ENCODE data around the gene IFNA2.
"Not testable (repeated sequence)": the region's sequence is repeated elsewhere in the genome, so short reads cannot be mapped to it uniquely, and the experiment has no call there.

The IFNA2 gene

DNA sequence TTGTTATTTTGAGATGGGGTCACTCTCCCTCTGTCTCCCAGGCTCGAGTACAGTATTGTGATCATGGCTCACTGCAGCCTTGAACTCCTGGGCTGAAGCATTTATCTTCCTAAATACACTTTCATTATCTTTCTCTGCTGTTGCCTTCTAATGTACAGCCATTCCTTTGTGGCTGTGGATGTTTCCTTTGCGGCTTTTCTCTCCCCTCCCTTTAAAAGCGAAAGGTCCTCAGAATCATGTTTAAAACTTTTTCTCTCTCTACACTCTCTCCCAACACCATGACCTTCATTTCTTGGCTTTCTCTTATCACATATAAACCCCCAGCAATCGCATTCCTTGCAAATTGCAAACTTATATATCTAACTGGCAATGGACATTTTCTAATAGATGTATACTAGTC is 1.6 kb downstream of the IFNA2 start:
- FAIRE-seq, result peak; percentile 44
- no peak for DNase-seq (ENCODE audit: insufficient read length, low spot score)

DNA sequence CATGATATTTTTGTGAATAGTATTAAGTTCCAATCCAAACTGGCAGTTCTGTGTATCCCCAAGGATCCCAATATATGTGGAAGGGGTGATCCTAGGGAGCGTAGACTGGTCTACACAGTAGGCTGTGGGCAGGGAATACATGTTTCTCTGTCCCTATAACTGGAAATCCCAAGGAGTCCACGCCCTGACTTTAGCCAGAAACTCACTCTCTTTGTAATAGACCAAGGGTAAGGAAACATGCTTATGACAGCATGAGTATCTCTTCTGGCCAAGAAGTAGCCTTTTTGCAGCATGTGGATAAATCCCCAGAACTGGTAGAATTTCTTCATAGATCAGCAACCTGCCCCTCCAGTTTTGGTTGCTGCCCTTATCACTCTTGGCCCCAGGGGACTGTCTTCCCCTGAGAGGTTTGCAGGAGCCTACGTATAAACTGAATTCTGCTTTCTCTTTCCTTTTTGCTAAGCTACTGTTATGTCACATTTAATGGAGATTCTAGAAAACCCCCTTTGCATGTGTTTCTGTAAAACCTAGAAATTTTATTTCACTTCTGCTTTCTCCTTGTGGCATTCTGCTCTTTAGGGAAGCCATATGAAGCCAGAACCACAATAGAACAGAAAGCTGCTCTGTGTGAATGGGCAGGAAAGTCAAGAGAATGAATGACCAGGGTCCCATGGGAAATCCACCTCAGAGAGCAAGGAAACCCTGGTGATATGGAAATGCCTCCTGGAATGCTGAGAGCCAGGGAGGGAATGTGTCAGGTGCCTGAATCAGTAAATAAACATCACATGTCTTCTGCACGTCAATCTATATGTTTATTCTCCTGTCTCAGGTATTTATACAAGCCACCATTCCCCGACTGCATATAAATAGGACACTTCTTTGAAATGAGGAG is 3.5 kb downstream of the IFNA2 start:
- FAIRE-seq (peak; percentile 100), DNase-seq (ENCODE audit: insufficient read length, low spot score) (peak; percentile 42)

GRCh38 chr9:21371467-21371866 is 13.7 kb downstream of the IFNA2 start:
- DNase-seq (ENCODE audit: insufficient read length, low spot score), result not testable (repeated sequence)
- FAIRE-seq, result peak; percentile 54

DNA sequence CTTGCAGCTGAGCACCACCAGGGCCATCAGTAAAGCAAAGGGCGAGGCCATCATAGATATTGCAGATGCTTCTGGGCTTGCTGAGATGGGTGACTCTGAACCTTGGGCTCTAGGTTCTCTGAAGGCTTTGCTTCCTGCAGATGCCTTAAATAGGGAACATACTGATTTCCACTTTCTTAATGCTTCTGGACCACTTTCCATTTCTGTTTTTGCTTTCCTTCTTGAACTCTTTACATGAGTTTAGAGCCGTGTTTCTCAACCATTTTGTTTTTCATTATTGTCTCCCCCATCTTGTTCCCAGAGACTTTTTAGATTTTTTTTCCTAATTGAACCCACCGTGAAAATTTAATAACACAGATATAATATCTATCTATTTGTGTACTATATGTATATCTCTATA is 17.2 kb downstream of the IFNA2 start, which contains the start of gene IFNA13:
TSS of gene IFNA13 (minus strand) at position 101 of the 400 bp plus-strand sequence. CDS start at position 54, 47 bp downstream.
- DNase-seq (ENCODE audit: insufficient read length, low spot score) (no peak), FAIRE-seq (peak; percentile 40)

DNA sequence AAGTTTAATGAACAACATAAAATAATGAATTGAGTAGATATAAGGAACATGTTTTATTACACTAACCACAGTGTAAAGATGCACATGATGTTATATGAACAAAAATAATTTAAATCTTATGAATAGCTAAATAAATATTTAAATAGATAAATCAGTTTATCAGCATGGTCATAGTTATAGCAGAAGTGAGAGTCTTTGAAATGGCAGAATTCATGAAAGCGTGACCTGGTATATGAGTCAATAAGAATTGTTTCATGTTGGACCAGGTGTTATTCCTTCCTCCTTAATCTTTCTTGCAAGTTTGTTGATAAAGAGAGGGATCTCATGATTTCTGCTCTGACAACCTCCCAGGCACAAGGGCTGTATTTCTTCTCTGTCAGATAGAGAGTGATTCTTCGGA is 18.0 kb downstream of the IFNA2 start:
- not testable (repeated sequence) for FAIRE-seq

DNA sequence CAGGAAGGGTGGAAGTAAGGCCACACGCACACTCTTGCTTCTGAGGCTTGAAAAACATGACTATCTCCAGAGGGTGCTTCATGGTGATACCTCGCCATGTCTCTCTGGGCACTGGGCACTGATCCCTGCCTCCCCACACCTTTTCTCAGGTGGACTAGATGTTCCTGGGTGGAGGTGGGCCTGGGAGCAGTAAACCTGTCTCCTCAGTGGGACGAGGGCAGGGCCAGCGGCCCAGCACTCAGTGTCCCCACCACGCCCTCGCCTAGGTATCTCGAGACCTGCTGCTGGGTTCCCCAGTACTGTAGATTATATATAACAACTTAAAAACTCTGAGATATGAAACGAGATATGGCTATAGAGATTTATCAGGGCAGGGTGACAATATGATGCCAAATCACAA is 22.9 kb downstream of the IFNA2 start:
- FAIRE-seq, result no peak
- DNase-seq (ENCODE audit: insufficient read length, low spot score), result no peak

More for the DNA sequence above, 18.0 kb downstream of the IFNA2 start:
- not testable (repeated sequence) for DNase-seq (ENCODE audit: insufficient read length, low spot score)

- no peak for DNase-seq (ENCODE audit: insufficient read length, low spot score)
- peak; percentile 94 for FAIRE-seq
Observed at GRCh38 chr9:21357479-21358460, 27.4 kb downstream of the IFNA2 start.

DNA sequence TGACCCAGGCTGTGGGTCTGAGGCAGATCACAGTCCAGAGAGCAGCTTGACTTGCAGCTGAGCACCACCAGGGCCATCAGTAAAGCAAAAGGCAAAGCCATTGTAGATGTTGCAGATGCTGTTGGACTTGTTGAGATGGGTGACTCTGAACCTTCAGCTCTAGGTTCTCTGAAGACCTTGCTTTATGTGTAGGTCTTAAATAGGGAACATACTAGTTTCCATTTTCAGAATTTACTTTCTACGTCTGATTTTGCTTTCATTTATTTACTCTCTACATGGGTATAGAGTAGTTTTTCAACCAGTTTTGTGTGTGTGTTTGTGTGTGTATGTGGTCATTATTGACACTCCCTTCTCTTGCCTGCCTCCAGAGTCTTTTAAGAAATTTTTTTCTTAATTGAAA is 34.4 kb downstream of the IFNA2 start, which contains the start of gene IFNA6:
TSS of gene IFNA6 (minus strand) at position 101 of the 400 bp plus-strand sequence. CDS start at position 101, 0 bp downstream.
- FAIRE-seq, result peak; percentile 8
- no peak for DNase-seq (ENCODE audit: insufficient read length, low spot score)

DNA sequence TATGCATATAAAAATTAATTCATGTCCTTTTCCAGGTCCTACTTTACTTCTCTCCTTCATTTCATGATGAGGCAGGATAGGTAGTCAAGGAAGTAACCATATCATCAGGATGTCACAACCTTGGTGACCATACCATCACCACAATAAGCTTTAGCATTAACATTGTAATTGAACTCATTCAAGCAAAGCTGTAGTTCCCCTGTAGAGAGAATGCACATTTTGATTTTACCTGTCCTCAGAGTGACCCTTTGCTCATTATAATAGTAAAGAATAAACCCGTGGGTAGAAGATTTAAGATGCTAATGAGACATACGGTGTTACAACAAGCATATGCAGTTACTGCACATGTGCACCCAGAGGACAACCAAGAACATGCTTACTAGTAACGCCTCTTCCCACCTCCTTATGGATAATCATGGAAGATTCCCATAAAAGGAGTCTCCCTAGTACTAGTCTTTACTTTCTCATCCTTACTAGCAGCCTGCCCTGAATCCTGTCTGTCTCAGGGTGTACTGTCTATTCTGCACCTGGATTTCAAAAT is 36.7 kb downstream of the IFNA2 start:
- no peak for DNase-seq (ENCODE audit: insufficient read length, low spot score)
- FAIRE-seq, result no peak

DNA sequence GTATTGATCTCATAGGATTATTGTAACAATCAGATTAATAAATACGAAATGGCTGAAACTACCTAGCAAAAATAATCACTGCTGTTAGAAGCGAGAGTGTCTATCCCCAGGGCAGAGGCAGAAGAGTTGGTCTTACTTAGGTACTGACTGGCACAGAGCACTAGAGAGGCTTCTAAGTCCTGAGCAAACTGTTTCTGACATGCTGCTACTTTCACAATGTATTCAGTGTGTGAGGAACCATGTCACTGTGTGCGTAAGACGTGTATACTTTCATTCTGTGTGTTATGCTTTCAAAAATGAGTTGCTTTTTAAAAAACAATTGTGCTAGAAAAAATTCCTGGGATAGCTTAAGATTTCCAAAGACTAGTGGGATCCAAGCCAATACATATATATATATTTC is 44.5 kb downstream of the IFNA2 start:
- no peak for FAIRE-seq
- no peak for DNase-seq (ENCODE audit: insufficient read length, low spot score)

DNA sequence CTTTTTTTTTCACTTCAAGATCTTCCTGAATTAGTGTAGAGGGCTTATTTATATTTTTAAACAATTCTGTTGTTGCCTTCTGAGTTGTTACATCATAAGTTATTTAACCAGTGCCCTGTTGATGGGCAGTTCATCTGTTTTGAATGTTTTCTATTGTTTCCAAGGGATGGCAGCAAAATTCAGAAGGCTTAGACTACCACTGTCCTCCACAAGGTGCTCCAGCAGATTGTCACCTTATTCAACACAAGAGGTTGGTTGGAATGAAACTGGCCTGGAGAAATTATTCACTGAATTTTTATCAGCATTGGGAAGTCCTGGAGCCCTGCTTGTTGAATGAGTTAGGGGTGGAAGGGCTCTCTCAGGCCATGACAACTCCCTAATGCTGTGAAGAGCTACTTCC is 48.7 kb downstream of the IFNA2 start:
- FAIRE-seq (peak; percentile 33), DNase-seq (ENCODE audit: insufficient read length, low spot score) (no peak)

- DNase-seq (ENCODE audit: insufficient read length, low spot score) (peak; percentile 75), FAIRE-seq (peak; percentile 97)
Observed at GRCh38 chr9:21334701-21335632, 50.2 kb downstream of the IFNA2 start, which contains the start of gene KLHL9. TSS of gene KLHL9 (minus strand) at chr9:21335404. CDS start at chr9:21334859, 545 bp downstream.

All from GM19239 (cell line).